BJ (cell line): ENCODE results near the gene DCAF6. TPM values are rescaled to one million over a fixed set of nuclear protein-coding genes. Genes with fewer than 3 reads are reported as not detected.

ENCODE experiments used
- CTCF ChIA-PET: fragments of 350-600 bp; formaldehyde crosslinking; extraction: SDS; loops from one replicate; lab custom pipeline; 2021; ENCODE audit warnings: antibody characterized with exemption, inconsistent platforms; lab: Yijun Ruan, JAX
- POLR2A ChIA-PET: fragments of 300-600 bp; sonication (Branson Sonifier 250); formaldehyde crosslinking; extraction: SDS; loops from one replicate; lab custom pipeline; 2021; ENCODE audit warnings: antibody characterized with exemption; lab: Charles Lee
- DNase-seq: peaks from one replicate; pipeline ENCODE4 v3.0.0-alpha.2; 2011; ENCODE audit warnings: low read depth
- H3K27me3 ChIP-seq: 2 replicates; pipeline ENCODE4 v1.6.0; 2011; ENCODE audit warnings: low read length; ENCODE audit not compliant: control insufficient read depth, insufficient read depth
- H3K36me3 ChIP-seq: 2 replicates; pipeline ENCODE4 v1.5.1; 2011; ENCODE audit warnings: low read length; ENCODE audit not compliant: control insufficient read depth, insufficient read depth
- H3K4me3 ChIP-seq: 2 replicates; pipeline ENCODE4 v1.5.1; 2011; ENCODE audit warnings: low read depth, mild to moderate bottlenecking, control low read depth, low read length
- CTCF ChIP-seq: IDR thresholded peaks from 2 replicates; pipeline ENCODE4 v1.5.1; 2011; ENCODE audit warnings: low read depth, mild to moderate bottlenecking, control low read depth, inconsistent platforms, low read length, moderate library complexity; ENCODE audit not compliant: insufficient read depth
- polyA plus RNA-seq: library from polyadenylated mRNA; depleted of rRNA; stranded (reverse); fragments of >200 nt; gene quantifications from 2 replicates; pipeline ENCODE4 v1.2.3, GENCODE V29; 2011

Gene DCAF6
- polyA plus RNA-seq, 1 experiment, result 50.8 TPM

DNA sequence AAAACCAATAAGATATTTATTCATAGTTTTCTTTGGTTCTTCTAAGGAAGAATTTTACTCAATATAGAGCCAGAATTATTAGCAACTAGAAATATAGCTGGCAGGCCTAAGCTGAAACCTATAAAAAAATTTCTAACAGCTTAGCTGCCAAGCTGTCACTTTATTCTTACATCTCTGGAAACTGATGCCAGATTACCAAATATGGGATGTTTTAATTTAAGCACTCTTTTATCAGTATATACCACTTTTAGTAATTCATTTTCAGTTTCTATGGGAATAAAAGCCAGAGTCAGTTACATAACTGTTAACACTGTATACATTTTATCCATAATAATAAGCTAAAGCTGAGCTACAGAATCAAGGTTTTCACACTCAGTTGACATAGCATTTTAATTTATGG lies 69.0 kb downstream of the DCAF6 start:
- POLR2A ChIA-PET, result no interaction called here

DNA sequence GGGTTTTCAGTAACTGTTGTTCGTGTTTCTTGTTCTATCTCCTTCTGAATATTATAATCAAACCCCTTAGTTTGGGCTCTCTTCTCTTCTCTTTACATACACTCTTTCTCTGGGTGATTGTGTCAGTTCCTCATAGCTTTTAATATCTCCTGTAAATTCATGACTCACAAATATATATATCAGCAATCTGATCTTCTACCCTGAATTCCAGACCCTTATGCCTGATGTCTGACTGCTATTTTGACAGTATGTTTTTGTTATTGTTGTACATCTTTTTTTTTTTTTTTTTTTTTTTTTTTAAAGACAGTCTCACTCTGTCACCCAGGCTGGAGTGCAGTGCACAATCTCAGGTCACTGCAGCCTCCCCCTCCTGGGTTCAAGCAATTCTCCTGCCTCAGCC lies 71.2 kb downstream of the DCAF6 start:
- no peaks in the 10 kb centered on the region for H3K27me3 ChIP-seq
- TF ChIP-seq CTCF, result no peak
- ChIA-PET POLR2A (no interaction called here), CTCF (no interaction called here)
- peaks cover 1% of the 10 kb centered on the region for H3K36me3 ChIP-seq
- DNase-seq, result no peak
- no peak overlapping the region for H3K4me3 ChIP-seq

More for the DNA sequence above, 69.0 kb downstream of the DCAF6 start:
- H3K4me3 ChIP-seq, result no peak overlapping the region
- no peak for TF ChIP-seq CTCF
- no peaks in the 10 kb centered on the region for H3K27me3 ChIP-seq
- no peak for DNase-seq
- CTCF ChIA-PET, result no interaction called here
- H3K36me3 ChIP-seq, result peaks cover 1% of the 10 kb centered on the region

DNA sequence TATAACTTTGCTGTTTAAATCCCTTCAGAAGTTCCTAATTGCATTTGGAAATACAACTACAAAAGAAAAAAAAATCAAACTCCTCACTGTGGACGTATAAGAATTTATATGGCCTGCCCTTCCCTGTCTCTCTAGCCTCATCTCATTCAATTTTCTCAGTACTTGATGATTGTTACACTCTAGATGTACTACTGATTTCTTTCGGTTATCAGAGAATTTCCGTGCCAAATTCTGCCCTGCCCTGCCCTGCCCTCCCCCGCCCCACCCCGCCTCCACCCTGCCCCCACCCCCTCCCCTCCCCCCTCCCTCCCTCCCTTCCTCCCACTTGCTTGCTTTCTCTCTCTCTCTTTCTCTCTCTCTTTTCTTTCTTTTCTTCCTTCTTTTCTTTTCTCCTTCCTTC lies 72.1 kb downstream of the DCAF6 start:
- TF ChIP-seq CTCF, result no peak
- POLR2A ChIA-PET, result no interaction called here
- CTCF ChIA-PET, result no interaction called here
- Histone ChIP-seq H3K27me3 (no peaks in the 10 kb centered on the region), H3K4me3 (no peak overlapping the region), H3K36me3 (peaks cover 1% of the 10 kb centered on the region)
- DNase-seq, result no peak

GRCh38 chr1:168009322-168009721 lies 72.8 kb downstream of the DCAF6 start:
- Histone ChIP-seq H3K4me3 (no peak overlapping the region), H3K36me3 (peaks cover 1% of the 10 kb centered on the region), H3K27me3 (no peaks in the 10 kb centered on the region)
- POLR2A ChIA-PET, result no interaction called here
- CTCF ChIA-PET, result no interaction called here
- TF ChIP-seq CTCF, result no peak
- no peak for DNase-seq

- no peak overlapping the region for H3K4me3 ChIP-seq
- peaks cover 3% of the 10 kb centered on the region for H3K36me3 ChIP-seq
- DNase-seq, result no peak
- no peak for TF ChIP-seq CTCF
- POLR2A ChIA-PET, result no interaction called here
- H3K27me3 ChIP-seq, result no peaks in the 10 kb centered on the region
- CTCF ChIA-PET, result interaction anchor here (0.9 kb wide), 1 partner anchor 29 kb away, joined by 3 read pairs; no protein-coding TSS in a partner anchor
Measured at GRCh38 chr1:168019407-168019806, 82.9 kb downstream of the DCAF6 start.
